ENCODE data around the gene SNX11. TPM values are rescaled to one million over a fixed set of nuclear protein-coding genes. Genes with fewer than 3 reads are reported as not detected.

SNX11 gene, protein sequence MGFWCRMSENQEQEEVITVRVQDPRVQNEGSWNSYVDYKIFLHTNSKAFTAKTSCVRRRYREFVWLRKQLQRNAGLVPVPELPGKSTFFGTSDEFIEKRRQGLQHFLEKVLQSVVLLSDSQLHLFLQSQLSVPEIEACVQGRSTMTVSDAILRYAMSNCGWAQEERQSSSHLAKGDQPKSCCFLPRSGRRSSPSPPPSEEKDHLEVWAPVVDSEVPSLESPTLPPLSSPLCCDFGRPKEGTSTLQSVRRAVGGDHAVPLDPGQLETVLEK
- 10 to 100 TPM; 10.6 to 20.4 (median 19.5) TPM for total RNA-seq
- 17.9 TPM for total RNA-seq (2013)
- total RNA-seq, result 10.1 to 48.1 (median 21.3) reads per million in 29 experiments

DNA sequence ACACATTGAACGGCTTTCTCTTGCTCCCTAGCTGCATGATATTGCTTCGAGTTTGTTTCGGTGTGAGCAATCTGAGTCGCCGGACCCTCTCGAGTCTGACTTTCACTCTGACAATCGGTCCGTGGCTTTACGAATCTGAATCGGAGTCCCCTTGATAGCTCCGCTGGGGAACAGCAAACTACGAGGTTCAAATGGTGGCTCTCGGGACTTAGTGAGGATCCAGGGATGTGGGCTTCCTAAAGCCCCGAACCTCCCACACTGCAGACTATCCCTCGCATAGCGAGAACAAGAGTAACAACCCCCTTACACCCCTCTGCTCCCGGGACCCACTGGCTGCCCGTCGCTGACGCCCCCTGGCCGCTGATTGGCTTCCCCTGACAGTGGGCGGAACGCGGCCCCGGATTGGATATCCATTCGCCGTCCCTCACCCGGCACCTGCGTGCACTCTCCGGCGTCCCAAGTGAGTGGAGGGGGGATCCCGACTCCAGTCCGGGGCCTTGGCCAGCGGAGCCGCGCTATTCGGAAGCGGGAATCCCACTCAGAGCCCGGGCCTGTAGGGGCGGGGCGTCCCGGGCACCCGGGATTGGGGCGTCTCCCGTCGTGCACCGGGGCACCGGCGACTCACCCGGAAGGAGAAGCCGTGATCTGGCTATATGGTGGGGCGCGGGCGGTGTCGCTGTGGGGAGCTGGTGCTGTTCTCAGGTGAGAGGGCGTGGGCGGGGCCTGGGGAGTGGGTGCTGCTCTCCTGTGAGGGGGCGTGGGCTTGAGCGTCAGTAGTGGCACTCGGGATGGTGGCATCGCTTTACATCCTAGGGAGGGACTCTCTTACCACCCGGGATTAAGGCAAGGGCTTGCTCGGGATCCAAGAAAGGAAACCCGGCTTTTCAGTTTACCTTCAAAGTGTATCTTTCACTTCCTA lies at the start of gene SNX11:
TSS of gene SNX11 (plus strand) at position 630 of the 919 bp plus-strand sequence. CDS start 4,278 bp downstream, outside the sequence.
- peaks cover 4% of the 10 kb centered on the region for H3K36me3 Mint-ChIP-seq
- peak; percentile 92 to 94 (median 93) for ATAC-seq (replicated peaks in 1 of 4)

DNA sequence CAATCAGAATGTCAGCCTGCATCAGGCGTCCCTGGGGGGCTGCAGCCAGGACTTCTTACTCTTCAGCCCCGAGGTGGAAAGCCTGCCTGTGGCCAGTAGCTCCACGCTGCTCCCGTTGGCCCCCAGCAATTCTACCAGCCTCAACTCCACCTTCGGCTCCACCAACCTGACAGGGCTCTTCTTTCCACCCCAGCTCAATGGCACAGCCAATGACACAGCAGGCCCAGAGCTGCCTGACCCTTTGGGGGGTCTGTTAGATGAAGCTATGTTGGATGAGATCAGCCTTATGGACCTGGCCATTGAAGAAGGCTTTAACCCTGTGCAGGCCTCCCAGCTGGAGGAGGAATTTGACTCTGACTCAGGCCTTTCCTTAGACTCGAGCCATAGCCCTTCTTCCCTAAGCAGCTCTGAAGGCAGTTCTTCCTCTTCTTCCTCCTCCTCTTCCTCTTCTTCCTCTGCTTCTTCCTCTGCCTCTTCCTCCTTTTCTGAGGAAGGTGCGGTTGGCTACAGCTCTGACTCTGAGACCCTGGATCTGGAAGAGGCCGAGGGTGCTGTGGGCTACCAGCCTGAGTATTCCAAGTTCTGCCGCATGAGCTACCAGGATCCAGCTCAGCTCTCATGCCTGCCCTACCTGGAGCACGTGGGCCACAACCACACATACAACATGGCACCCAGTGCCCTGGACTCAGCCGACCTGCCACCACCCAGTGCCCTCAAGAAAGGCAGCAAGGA lies 49.0 kb upstream of the SNX11 start:
- POLR2A ChIA-PET, result interaction anchor here in 1 of 2 donors (0.5 kb wide), 1 partner anchor 33 kb away, joined by 7 read pairs; no protein-coding TSS in a partner anchor
- Mint-ChIP-seq H3K27me3 (no peaks in the 10 kb centered on the region), H3K4me3 (no peak overlapping the region), H3K9me3 (no peaks in the 10 kb centered on the region), H3K36me3 (peaks cover 50% of the 10 kb centered on the region), H3K4me1 (peaks cover 16 to 25% (median 18%) of the 10 kb centered on the region in 3 donors), H3K27ac (no peak overlapping the region)
- Histone ChIP-seq H3K4me1 (ENCODE audit: control insufficient read depth in 1 of 2, extremely low read depth in 1 of 2, insufficient read depth in 2 of 2, low read length in 2 of 2) (peaks cover 0 to 14% of the 10 kb centered on the region in 2 experiments), H3K9me3 (no peaks in the 10 kb centered on the region), H3K27ac (ENCODE audit: low read length) (no peak overlapping the region), H3K27me3 (replicated peaks in 1 of 2; ENCODE audit: control insufficient read depth in 2 of 2, extremely low read depth in 1 of 2, insufficient read depth in 2 of 2, low read length in 1 of 2) (no peaks in the 10 kb centered on the region), H3K36me3 (ENCODE audit: control insufficient read depth in 2 of 2, extremely low read depth in 1 of 2, insufficient read depth in 1 of 2, low read length in 1 of 2) (peaks cover 11 to 77% of the 10 kb centered on the region in 2 donors), H3K4me3 (ENCODE audit: control insufficient read depth in 1 of 2, extremely low read depth in 1 of 2, low read length in 1 of 2) (no peak overlapping the region)
- WGBS (ENCODE audit: insufficient coverage), result 95% methylated on average over 8 of the region's 11 CpGs
- DNase-seq, result no peak
- ATAC-seq (replicated peaks in 1 of 4), result no peak
- CTCF ChIA-PET, result no interaction called here

More for the DNA sequence above, at the start of gene SNX11:
- 0% methylated on average over 42 of the region's 64 CpGs for WGBS (ENCODE audit: insufficient coverage)
- H3K27ac Mint-ChIP-seq, result peak within 1 kb of the TSS; percentile 87 to 97
- Histone ChIP-seq H3K4me1 (ENCODE audit: control insufficient read depth in 1 of 2, extremely low read depth in 1 of 2, insufficient read depth in 2 of 2, low read length in 2 of 2) (peaks cover 19 to 53% of the 10 kb centered on the region in 2 experiments), H3K36me3 (ENCODE audit: control insufficient read depth in 2 of 2, extremely low read depth in 1 of 2, insufficient read depth in 1 of 2, low read length in 1 of 2) (peaks cover 0 to 3% of the 10 kb centered on the region in 2 donors), H3K27ac (ENCODE audit: low read length) (peak within 1 kb of the TSS; percentile 84), H3K27me3 (replicated peaks in 1 of 2; ENCODE audit: control insufficient read depth in 2 of 2, extremely low read depth in 1 of 2, insufficient read depth in 2 of 2, low read length in 1 of 2) (no peaks in the 10 kb centered on the region), H3K9me3 (no peaks in the 10 kb centered on the region), H3K4me3 (ENCODE audit: control insufficient read depth in 1 of 2, extremely low read depth in 1 of 2, low read length in 1 of 2) (peak within 1 kb of the TSS; percentile 85 to 94)
- DNase-seq, result peak; percentile 85 to 97 (median 93)
- ChIA-PET CTCF (interaction anchor here in 1 of 2 donors (0.5 to 1.8 kb wide), 6 partner anchors 8 to 529 kb away, joined by 3 to 8 read pairs (median 4); partner anchors contain the start of gene CDK5RAP3), POLR2A (interaction anchor here (0.6 to 1.1 kb wide), 5 partner anchors 14 to 900 kb away, joined by 3 to 4 read pairs (median 4); no protein-coding TSS in a partner anchor)
- H3K4me3 Mint-ChIP-seq, result peak within 1 kb of the TSS; percentile 93 to 98 (median 96)
- H3K9me3 Mint-ChIP-seq, result no peaks in the 10 kb centered on the region
- H3K4me1 Mint-ChIP-seq, result peaks cover 54 to 67% (median 64%) of the 10 kb centered on the region in 3 donors
- no peaks in the 10 kb centered on the region for H3K27me3 Mint-ChIP-seq

DNA sequence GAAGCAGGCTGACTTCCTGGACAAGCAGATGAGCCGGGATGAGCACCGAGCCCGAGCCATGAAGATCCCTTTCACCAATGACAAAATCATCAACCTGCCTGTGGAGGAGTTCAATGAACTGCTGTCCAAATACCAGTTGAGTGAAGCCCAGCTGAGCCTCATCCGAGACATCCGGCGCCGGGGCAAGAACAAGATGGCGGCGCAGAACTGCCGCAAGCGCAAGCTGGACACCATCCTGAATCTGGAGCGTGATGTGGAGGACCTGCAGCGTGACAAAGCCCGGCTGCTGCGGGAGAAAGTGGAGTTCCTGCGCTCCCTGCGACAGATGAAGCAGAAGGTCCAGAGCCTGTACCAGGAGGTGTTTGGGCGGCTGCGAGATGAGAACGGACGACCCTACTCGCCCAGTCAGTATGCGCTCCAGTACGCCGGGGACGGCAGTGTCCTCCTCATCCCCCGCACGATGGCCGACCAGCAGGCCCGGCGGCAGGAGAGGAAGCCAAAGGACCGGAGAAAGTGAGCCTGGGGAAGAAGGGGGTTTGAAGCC lies 48.4 kb upstream of the SNX11 start:
- ATAC-seq (replicated peaks in 1 of 4) (no peak), DNase-seq (no peak)
- WGBS (ENCODE audit: insufficient coverage), result 99% methylated on average over 31 of the region's 32 CpGs
- Histone ChIP-seq H3K4me1 (ENCODE audit: control insufficient read depth in 1 of 2, extremely low read depth in 1 of 2, insufficient read depth in 2 of 2, low read length in 2 of 2) (peaks cover 0 to 7% of the 10 kb centered on the region in 2 experiments), H3K27ac (ENCODE audit: low read length) (no peak overlapping the region), H3K27me3 (replicated peaks in 1 of 2; ENCODE audit: control insufficient read depth in 2 of 2, extremely low read depth in 1 of 2, insufficient read depth in 2 of 2, low read length in 1 of 2) (no peaks in the 10 kb centered on the region), H3K36me3 (ENCODE audit: control insufficient read depth in 2 of 2, extremely low read depth in 1 of 2, insufficient read depth in 1 of 2, low read length in 1 of 2) (peaks cover 11 to 75% of the 10 kb centered on the region in 2 donors), H3K9me3 (no peaks in the 10 kb centered on the region), H3K4me3 (ENCODE audit: control insufficient read depth in 1 of 2, extremely low read depth in 1 of 2, low read length in 1 of 2) (no peak overlapping the region)
- POLR2A ChIA-PET, result no interaction called here
- CTCF ChIA-PET, result no interaction called here
- no peaks in the 10 kb centered on the region for H3K27me3 Mint-ChIP-seq
- peaks cover 50% of the 10 kb centered on the region for H3K36me3 Mint-ChIP-seq
- no peak overlapping the region for H3K27ac Mint-ChIP-seq
- no peak overlapping the region for H3K4me3 Mint-ChIP-seq
- peaks cover 15 to 25% (median 16%) of the 10 kb centered on the region in 3 donors for H3K4me1 Mint-ChIP-seq
- no peaks in the 10 kb centered on the region for H3K9me3 Mint-ChIP-seq

DNA sequence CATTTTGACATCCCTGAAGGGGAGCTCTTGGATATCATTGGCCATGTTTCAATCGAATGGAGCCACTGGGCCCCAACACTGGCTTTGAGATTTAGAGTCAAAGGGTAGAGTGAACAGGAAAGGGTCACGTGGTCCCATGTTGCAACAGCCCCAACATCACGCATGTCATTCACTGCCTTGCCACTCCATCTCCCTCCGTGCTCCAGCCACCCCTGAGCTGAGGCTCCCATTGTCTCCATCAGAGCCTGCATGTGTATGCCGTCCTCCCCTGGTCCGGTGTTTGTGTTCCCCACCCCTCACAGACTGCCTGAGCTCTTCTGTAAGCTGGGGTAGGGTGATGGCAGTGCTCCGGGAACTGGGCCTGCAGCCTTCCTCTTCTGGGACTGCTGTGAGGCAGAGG lies 47.3 kb upstream of the SNX11 start:
- POLR2A ChIA-PET, result no interaction called here
- WGBS (ENCODE audit: insufficient coverage), result no CpG with 5 or more reads among the region's 7 CpGs
- H3K27ac Mint-ChIP-seq, result no peak overlapping the region

DNA sequence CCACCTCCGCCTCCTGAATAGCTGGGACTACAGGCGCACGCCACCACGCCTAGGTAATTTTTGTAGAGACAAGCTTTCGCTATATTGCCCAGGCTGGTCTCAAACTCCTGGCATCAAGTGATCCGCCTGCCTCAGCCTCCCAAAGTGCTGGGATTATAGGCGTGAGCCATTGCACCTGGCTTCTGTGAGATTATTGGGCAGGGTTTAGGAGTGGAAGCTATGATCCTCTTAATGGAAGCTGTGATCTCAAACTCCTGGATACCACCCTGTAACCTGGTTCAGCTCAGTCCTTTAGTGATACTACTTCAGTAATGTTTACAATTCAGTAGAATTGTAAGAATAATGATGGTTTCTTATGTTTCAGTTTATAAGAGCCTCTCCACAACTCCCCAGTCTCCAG lies 45.3 kb upstream of the SNX11 start:
- Histone ChIP-seq H3K36me3 (ENCODE audit: control insufficient read depth in 2 of 2, extremely low read depth in 1 of 2, insufficient read depth in 1 of 2, low read length in 1 of 2) (peaks cover 7 to 74% of the 10 kb centered on the region in 2 donors), H3K4me1 (ENCODE audit: control insufficient read depth in 1 of 2, extremely low read depth in 1 of 2, insufficient read depth in 2 of 2, low read length in 2 of 2) (no peaks in the 10 kb centered on the region), H3K4me3 (ENCODE audit: control insufficient read depth in 1 of 2, extremely low read depth in 1 of 2, low read length in 1 of 2) (no peak overlapping the region), H3K27me3 (replicated peaks in 1 of 2; ENCODE audit: control insufficient read depth in 2 of 2, extremely low read depth in 1 of 2, insufficient read depth in 2 of 2, low read length in 1 of 2) (no peaks in the 10 kb centered on the region), H3K27ac (ENCODE audit: low read length) (no peak overlapping the region), H3K9me3 (no peaks in the 10 kb centered on the region)
- POLR2A ChIA-PET, result no interaction called here
- 100% methylated on average over 1 of the region's 7 CpGs for WGBS (ENCODE audit: insufficient coverage)
- Mint-ChIP-seq H3K4me1 (peaks cover 0 to 8% (median 2%) of the 10 kb centered on the region in 3 donors), H3K36me3 (peaks cover 50% of the 10 kb centered on the region), H3K4me3 (no peak overlapping the region), H3K9me3 (no peaks in the 10 kb centered on the region), H3K27ac (no peak overlapping the region), H3K27me3 (no peaks in the 10 kb centered on the region)
- CTCF ChIA-PET, result interaction anchor here (0.5 to 0.6 kb wide), 3 partner anchors 9 to 290 kb away, joined by 3 to 7 read pairs (median 5); no protein-coding TSS in a partner anchor
- no peak for DNase-seq
- ATAC-seq (replicated peaks in 1 of 4), result no peak

More for the DNA sequence above, 47.3 kb upstream of the SNX11 start:
- H3K4me3 Mint-ChIP-seq, result no peak overlapping the region
- H3K9me3 Mint-ChIP-seq, result no peaks in the 10 kb centered on the region
- CTCF ChIA-PET, result no interaction called here
- DNase-seq, result no peak
- H3K36me3 Mint-ChIP-seq, result peaks cover 53% of the 10 kb centered on the region
- H3K27me3 Mint-ChIP-seq, result no peaks in the 10 kb centered on the region
- Histone ChIP-seq H3K4me3 (ENCODE audit: control insufficient read depth in 1 of 2, extremely low read depth in 1 of 2, low read length in 1 of 2) (no peak overlapping the region), H3K27ac (ENCODE audit: low read length) (no peak overlapping the region), H3K36me3 (ENCODE audit: control insufficient read depth in 2 of 2, extremely low read depth in 1 of 2, insufficient read depth in 1 of 2, low read length in 1 of 2) (peaks cover 11 to 82% of the 10 kb centered on the region in 2 donors), H3K4me1 (ENCODE audit: control insufficient read depth in 1 of 2, extremely low read depth in 1 of 2, insufficient read depth in 2 of 2, low read length in 2 of 2) (peaks cover 0 to 5% of the 10 kb centered on the region in 2 experiments), H3K27me3 (replicated peaks in 1 of 2; ENCODE audit: control insufficient read depth in 2 of 2, extremely low read depth in 1 of 2, insufficient read depth in 2 of 2, low read length in 1 of 2) (no peaks in the 10 kb centered on the region), H3K9me3 (no peaks in the 10 kb centered on the region)
- peaks cover 10 to 20% (median 12%) of the 10 kb centered on the region in 3 donors for H3K4me1 Mint-ChIP-seq
- no peak for ATAC-seq (replicated peaks in 1 of 4)

Data from T-cell (primary cell).